Measurements from ENCODE around the gene CCL7.

The CCL7 gene

DNA sequence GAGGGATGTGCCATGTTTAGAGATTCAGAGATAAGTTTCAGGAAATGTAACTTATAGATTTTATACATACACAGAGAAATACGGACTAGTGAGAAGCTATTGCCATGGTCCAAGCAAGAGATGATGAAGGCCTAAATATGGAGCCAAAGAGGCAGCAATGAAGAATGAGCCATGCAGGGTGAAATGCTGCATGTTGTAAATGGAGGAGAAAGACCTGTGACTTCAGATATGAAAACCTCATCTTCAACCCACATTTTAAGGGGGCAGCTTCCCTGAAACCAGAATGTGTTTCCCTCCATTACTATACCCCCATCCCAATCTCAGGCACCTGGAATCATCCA, 12.1 kb upstream of the CCL7 start:
- Histone ChIP-seq H3K9me3 (replicated peaks; ENCODE audit: low read length) (no peaks in the 10 kb centered on the region), H3K36me3 (ENCODE audit: insufficient read depth, low read length) (no peaks in the 10 kb centered on the region), H3K4me3 (ENCODE audit: low read length) (no peak overlapping the region), H3K9ac (ENCODE audit: low read depth, low read length) (no peak overlapping the region), H3K27me3 (ENCODE audit: control insufficient read depth, insufficient read depth, low read length) (no peaks in the 10 kb centered on the region), H3K4me1 (ENCODE audit: control insufficient read depth, insufficient read depth, low read length) (peaks cover 10% of the 10 kb centered on the region), H3K4me2 (ENCODE audit: low read length) (no peak overlapping the region)

DNA sequence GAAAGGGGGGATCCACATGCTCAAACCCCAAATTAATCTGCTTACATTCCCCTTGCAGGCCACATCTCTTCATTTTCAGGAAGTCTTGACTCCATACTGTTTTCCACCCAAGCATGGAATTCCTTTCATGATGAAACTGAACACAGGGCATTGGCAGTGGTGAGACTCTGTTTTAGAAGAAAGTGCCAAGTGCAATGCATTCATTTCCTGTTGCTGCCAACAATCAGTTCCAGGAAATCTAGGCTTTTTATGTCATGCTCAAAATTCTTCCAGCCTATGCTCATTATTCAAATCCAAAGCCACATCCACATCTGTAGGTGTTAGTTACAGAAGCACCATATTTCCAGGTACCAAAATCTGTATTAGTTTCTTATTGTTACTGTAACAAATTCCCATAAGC, 10.9 kb upstream of the CCL7 start:
- H3K4me3 ChIP-seq (ENCODE audit: low read length) = no peak overlapping the region
- no peaks in the 10 kb centered on the region for H3K36me3 ChIP-seq (ENCODE audit: insufficient read depth, low read length)
- no peaks in the 10 kb centered on the region for H3K9me3 ChIP-seq (replicated peaks; ENCODE audit: low read length)
- H3K27me3 ChIP-seq (ENCODE audit: control insufficient read depth, insufficient read depth, low read length) = no peaks in the 10 kb centered on the region
- no peaks in the 10 kb centered on the region for H3K4me1 ChIP-seq (ENCODE audit: control insufficient read depth, insufficient read depth, low read length)
- H3K4me2 ChIP-seq (ENCODE audit: low read length) = no peak overlapping the region
- no peak overlapping the region for H3K9ac ChIP-seq (ENCODE audit: low read depth, low read length)

DNA sequence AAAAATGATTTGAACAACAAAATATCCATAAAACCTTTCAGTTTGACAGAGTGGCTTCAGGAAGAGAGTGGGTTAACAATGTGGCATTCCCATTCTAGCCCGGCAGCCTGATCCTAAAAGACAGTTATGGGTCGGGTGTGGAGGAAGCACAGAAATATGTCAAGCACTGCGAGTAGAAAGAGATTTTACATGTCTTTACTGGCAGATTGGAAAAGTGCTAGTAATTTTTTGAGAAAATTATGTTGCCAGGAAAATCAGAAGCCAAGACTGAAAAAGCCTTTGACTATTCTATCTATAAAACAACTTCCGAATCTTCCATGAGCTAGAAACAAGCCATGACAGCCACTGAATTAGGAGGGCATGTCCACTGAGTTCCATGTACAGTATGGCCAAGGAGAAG, 9.2 kb upstream of the CCL7 start:
- Histone ChIP-seq H3K27me3 (ENCODE audit: control insufficient read depth, insufficient read depth, low read length) (no peaks in the 10 kb centered on the region), H3K9me3 (replicated peaks; ENCODE audit: low read length) (no peaks in the 10 kb centered on the region), H3K4me2 (ENCODE audit: low read length) (no peak overlapping the region), H3K4me1 (ENCODE audit: control insufficient read depth, insufficient read depth, low read length) (no peaks in the 10 kb centered on the region), H3K4me3 (ENCODE audit: low read length) (no peak overlapping the region), H3K36me3 (ENCODE audit: insufficient read depth, low read length) (no peaks in the 10 kb centered on the region), H3K9ac (ENCODE audit: low read depth, low read length) (no peak overlapping the region)

DNA sequence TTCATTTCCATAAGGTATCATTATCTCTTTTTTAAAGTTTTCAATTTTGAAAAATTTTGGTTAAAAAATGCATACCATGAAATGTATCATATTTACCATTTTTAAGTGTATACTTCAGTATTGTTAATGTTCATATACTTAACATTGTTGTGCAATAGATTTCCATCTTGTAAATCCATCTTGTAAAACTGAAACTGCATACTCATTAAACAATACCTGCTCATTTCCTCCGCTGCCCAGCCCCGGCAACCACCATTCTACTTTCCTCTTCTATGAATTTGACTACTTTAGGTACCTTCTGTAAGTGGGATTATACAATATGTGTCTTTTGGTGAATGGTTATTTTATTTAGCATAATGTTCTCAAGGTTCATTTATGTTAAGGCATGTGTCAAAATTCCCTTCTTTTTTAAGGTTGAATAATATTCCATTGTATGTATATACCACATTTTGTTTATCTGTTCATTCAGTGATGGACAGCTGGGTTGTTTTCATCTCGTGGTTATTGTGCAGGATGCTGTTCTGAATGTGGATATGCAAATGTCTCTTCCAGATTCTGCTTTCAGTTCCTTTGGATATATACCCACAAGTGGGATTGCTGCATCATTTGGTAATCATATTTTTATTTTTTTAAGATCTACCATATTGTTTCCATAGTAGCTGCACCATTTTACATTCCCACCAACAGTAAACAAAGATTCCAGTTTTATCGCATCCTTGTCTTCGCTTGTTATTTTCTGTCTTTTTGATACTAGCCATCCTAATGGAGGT, 8.3 kb upstream of the CCL7 start:
- Histone ChIP-seq H3K4me1 (ENCODE audit: control insufficient read depth, insufficient read depth, low read length) (no peaks in the 10 kb centered on the region), H3K9me3 (replicated peaks; ENCODE audit: low read length) (no peaks in the 10 kb centered on the region), H3K36me3 (ENCODE audit: insufficient read depth, low read length) (no peaks in the 10 kb centered on the region), H3K4me2 (ENCODE audit: low read length) (no peak overlapping the region), H3K27me3 (ENCODE audit: control insufficient read depth, insufficient read depth, low read length) (no peaks in the 10 kb centered on the region), H3K4me3 (ENCODE audit: low read length) (no peak overlapping the region), H3K9ac (ENCODE audit: low read depth, low read length) (no peak overlapping the region)

DNA sequence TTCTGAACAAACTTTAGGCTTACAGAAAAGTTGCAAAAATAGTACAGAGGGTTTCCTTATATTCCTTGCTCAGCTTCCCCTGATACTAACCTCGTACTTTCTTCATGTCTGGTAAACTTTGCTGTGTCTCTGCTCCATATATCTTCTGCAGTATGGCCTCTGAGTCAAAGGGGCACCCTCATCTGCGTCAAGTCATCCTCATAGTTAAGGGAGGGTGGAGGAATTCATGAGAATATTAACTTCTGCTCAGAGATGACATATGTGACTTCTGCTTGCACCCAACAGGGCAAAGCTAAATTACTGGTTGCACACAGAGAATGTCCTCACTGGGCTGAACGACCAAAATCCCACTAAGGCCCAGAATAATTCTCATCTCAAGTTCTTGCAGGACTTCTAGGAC, 4.3 kb upstream of the CCL7 start:
- Histone ChIP-seq H3K4me2 (ENCODE audit: low read length) (no peak overlapping the region), H3K9ac (ENCODE audit: low read depth, low read length) (no peak overlapping the region), H3K4me3 (ENCODE audit: low read length) (no peak overlapping the region), H3K9me3 (replicated peaks; ENCODE audit: low read length) (no peaks in the 10 kb centered on the region), H3K36me3 (ENCODE audit: insufficient read depth, low read length) (no peaks in the 10 kb centered on the region), H3K27me3 (ENCODE audit: control insufficient read depth, insufficient read depth, low read length) (no peaks in the 10 kb centered on the region), H3K4me1 (ENCODE audit: control insufficient read depth, insufficient read depth, low read length) (no peaks in the 10 kb centered on the region)

DNA sequence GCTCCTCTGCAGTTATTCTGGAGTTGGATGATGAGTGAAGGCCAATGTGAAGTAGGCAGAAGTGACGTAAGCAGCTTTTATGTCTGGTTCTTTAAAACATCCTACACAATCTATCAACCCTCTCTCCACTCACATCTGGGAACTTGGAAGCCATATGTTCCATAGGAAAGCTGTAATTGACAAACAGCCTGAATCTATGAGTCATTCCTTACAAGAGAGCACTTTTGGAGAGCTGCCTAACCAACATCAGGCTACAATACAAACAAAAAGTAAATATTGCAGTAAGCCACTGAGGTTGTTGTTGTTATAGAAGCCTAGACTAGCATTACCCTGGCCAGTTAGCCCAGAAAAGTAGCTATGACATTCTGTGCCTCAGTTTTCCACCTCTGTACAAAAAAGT, 5.9 kb downstream of the CCL7 start:
- no peak overlapping the region for H3K9ac ChIP-seq (ENCODE audit: low read depth, low read length)

DNA sequence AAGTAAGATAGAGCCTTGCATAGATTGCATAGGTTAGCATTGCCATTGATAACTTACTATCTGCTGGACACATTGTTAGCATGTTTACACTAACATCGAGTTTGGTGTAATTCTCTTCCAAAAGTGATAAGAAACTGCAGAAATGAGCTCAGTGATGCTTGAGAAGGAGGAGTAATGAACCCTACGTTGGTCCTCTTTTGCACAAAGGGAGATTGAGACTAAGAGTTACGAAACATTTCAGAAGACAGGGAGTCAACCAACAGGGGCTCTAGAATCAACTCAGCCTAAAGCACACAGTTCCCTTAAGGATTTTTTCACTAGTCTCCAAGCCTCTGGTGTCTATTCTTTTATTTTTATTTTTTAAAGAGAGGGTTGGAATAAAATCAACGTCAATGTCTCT, 6.8 kb downstream of the CCL7 start:
- no peak overlapping the region for H3K9ac ChIP-seq (ENCODE audit: low read depth, low read length)
- H3K36me3 ChIP-seq (ENCODE audit: insufficient read depth, low read length) = no peaks in the 10 kb centered on the region
- H3K9me3 ChIP-seq (replicated peaks; ENCODE audit: low read length) = no peaks in the 10 kb centered on the region
- H3K27me3 ChIP-seq (ENCODE audit: control insufficient read depth, insufficient read depth, low read length) = no peaks in the 10 kb centered on the region
- no peak overlapping the region for H3K4me2 ChIP-seq (ENCODE audit: low read length)
- no peaks in the 10 kb centered on the region for H3K4me1 ChIP-seq (ENCODE audit: control insufficient read depth, insufficient read depth, low read length)
- no peak overlapping the region for H3K4me3 ChIP-seq (ENCODE audit: low read length)

More for the DNA sequence above, 5.9 kb downstream of the CCL7 start:
- H3K36me3 ChIP-seq (ENCODE audit: insufficient read depth, low read length) = no peaks in the 10 kb centered on the region
- no peak overlapping the region for H3K4me2 ChIP-seq (ENCODE audit: low read length)
- no peaks in the 10 kb centered on the region for H3K27me3 ChIP-seq (ENCODE audit: control insufficient read depth, insufficient read depth, low read length)
- H3K9me3 ChIP-seq (replicated peaks; ENCODE audit: low read length) = no peaks in the 10 kb centered on the region
- no peak overlapping the region for H3K4me3 ChIP-seq (ENCODE audit: low read length)
- no peaks in the 10 kb centered on the region for H3K4me1 ChIP-seq (ENCODE audit: control insufficient read depth, insufficient read depth, low read length)

DNA sequence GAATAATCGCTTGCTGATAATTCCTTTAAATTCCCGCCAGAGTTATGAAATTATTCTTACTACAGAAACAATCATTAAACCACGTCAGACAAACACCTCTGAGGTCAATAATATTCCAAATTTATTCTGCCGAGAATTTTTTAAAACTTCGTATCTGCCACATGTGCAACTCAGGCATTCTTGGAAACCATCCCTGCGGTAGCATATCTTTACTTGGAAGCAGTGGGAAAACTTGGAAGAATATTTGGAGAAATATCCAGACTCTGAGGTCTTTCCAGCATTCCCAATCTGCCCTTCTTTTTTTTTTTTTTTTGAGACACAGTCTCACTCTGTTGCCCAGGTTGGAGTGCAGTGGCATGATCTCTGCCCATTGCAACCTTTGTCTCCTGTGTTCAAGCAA, 13.6 kb downstream of the CCL7 start:
- H3K9me3 ChIP-seq (replicated peaks; ENCODE audit: low read length) = no peaks in the 10 kb centered on the region
- H3K4me1 ChIP-seq (ENCODE audit: control insufficient read depth, insufficient read depth, low read length) = no peaks in the 10 kb centered on the region
- H3K4me3 ChIP-seq (ENCODE audit: low read length) = no peak overlapping the region
- H3K27me3 ChIP-seq (ENCODE audit: control insufficient read depth, insufficient read depth, low read length) = no peaks in the 10 kb centered on the region
- H3K36me3 ChIP-seq (ENCODE audit: insufficient read depth, low read length) = no peaks in the 10 kb centered on the region
- H3K4me2 ChIP-seq (ENCODE audit: low read length) = no peak overlapping the region
- H3K9ac ChIP-seq (ENCODE audit: low read depth, low read length) = no peak overlapping the region

DNA sequence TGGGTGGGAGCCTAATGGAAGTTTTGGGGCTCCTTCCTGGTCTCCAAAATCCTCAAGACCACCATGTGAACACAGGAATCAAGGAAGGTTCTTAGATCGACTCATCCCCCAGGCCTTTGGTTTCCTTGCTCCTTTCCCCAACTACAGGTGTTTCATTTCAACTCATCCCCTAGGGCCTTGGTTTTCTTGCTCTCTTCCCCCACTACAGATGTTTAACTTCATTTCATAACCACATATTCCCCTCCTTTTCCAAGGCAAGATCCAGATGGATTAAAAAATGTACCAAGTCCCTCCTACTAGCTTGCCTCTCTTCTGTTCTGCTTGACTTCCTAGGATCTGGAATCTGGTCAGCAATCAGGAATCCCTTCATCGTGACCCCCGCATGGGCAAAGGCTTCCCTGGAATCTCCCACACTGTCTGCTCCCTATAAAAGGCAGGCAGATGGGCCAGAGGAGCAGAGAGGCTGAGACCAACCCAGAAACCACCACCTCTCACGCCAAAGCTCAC, 15.3 kb downstream of the CCL7 start, which contains the start of gene CCL11:
Gene CCL11, plus strand, starts transcription at position 457 of the 507 bp plus-strand sequence. CDS start 67 bp downstream, outside the sequence.
- Histone ChIP-seq H3K4me2 (ENCODE audit: low read length) (no peak within 1 kb of the TSS), H3K36me3 (ENCODE audit: insufficient read depth, low read length) (no peaks in the 10 kb centered on the region), H3K9me3 (replicated peaks; ENCODE audit: low read length) (no peaks in the 10 kb centered on the region), H3K9ac (ENCODE audit: low read depth, low read length) (no peak within 1 kb of the TSS), H3K4me3 (ENCODE audit: low read length) (no peak within 1 kb of the TSS), H3K27me3 (ENCODE audit: control insufficient read depth, insufficient read depth, low read length) (no peaks in the 10 kb centered on the region), H3K4me1 (ENCODE audit: control insufficient read depth, insufficient read depth, low read length) (no peaks in the 10 kb centered on the region)

DNA sequence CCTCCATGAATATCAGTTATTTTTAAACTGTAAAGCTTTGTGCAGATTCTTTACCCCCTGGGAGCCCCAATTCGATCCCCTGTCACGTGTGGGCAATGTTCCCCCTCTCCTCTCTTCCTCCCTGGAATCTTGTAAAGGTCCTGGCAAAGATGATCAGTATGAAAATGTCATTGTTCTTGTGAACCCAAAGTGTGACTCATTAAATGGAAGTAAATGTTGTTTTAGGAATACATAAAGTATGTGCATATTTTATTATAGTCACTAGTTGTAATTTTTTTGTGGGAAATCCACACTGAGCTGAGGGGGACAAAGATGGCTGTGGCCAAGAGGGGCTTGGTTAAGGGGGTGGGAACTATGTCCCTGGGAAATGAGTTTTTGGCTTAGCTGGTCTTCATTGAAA, 17.9 kb downstream of the CCL7 start:
- no peaks in the 10 kb centered on the region for H3K9me3 ChIP-seq (replicated peaks; ENCODE audit: low read length)
- H3K4me3 ChIP-seq (ENCODE audit: low read length) = no peak overlapping the region
- no peak overlapping the region for H3K4me2 ChIP-seq (ENCODE audit: low read length)
- no peak overlapping the region for H3K9ac ChIP-seq (ENCODE audit: low read depth, low read length)
- no peaks in the 10 kb centered on the region for H3K4me1 ChIP-seq (ENCODE audit: control insufficient read depth, insufficient read depth, low read length)
- no peaks in the 10 kb centered on the region for H3K27me3 ChIP-seq (ENCODE audit: control insufficient read depth, insufficient read depth, low read length)
- no peaks in the 10 kb centered on the region for H3K36me3 ChIP-seq (ENCODE audit: insufficient read depth, low read length)

DNA sequence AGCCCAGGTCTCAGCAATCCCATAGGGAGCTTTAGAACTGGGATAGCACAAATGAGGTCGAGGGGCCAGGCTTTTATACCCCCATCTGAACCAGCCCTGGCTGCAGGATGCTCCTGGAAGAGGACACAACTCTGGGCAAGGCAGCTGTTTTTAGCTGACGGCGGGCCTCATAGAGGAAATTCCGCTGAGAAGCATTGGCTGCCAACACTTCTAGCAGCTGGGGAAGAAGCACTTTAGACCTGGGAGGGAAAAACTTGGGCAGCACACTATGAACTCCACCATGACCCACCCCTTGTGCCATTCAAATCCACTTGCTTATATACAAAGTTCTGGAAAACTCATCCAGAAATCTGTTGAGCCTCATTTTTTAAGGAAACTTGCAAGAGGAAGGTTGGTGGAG, 20.6 kb downstream of the CCL7 start:
- no peaks in the 10 kb centered on the region for H3K36me3 ChIP-seq (ENCODE audit: insufficient read depth, low read length)
- no peaks in the 10 kb centered on the region for H3K27me3 ChIP-seq (ENCODE audit: control insufficient read depth, insufficient read depth, low read length)
- H3K9me3 ChIP-seq (replicated peaks; ENCODE audit: low read length) = no peaks in the 10 kb centered on the region
- H3K9ac ChIP-seq (ENCODE audit: low read depth, low read length) = no peak overlapping the region
- H3K4me1 ChIP-seq (ENCODE audit: control insufficient read depth, insufficient read depth, low read length) = no peaks in the 10 kb centered on the region
- no peak overlapping the region for H3K4me3 ChIP-seq (ENCODE audit: low read length)
- H3K4me2 ChIP-seq (ENCODE audit: low read length) = no peak overlapping the region

DNA sequence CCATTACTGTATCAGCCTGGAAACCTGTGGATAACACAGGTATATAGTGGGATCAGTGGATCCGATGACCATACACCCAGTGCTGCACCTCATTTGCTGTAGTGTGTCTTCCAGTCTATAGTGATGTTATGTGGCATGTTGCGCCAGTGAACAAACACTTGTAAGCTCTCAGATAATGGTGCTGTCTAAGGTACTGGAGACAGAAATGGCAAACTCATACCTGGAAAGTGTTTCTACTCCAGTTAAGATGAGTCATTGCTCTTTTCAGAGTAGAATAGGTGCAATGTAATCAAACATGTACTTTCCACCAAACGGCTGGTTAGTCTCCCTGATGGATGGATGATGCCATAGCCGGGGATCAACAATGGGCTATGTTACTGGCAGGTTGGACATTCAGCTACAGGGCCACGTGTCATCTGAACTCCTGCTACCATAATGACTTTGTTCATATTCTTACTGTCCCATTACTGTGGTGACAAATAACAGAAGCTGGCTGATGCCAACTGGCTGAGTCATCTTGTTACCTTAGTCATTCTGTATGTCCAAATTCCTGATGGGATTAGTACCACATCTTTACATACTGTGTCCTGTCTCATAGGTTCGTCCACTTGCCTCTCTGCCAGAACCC, 21.8 kb downstream of the CCL7 start:
- Histone ChIP-seq H3K36me3 (ENCODE audit: insufficient read depth, low read length) (no peaks in the 10 kb centered on the region), H3K9ac (ENCODE audit: low read depth, low read length) (no peak overlapping the region), H3K4me3 (ENCODE audit: low read length) (no peak overlapping the region), H3K9me3 (replicated peaks; ENCODE audit: low read length) (no peaks in the 10 kb centered on the region), H3K4me2 (ENCODE audit: low read length) (no peak overlapping the region), H3K27me3 (ENCODE audit: control insufficient read depth, insufficient read depth, low read length) (no peaks in the 10 kb centered on the region), H3K4me1 (ENCODE audit: control insufficient read depth, insufficient read depth, low read length) (no peaks in the 10 kb centered on the region)
